Erythroblast (primary cell): ENCODE data around the gene KSR1.

Experiments used
- DNase-seq, 2 experiments: peaks; one replicate each; lab custom pipeline; 2025; lab: John Stamatoyannopoulos, UW
- GATA1 ChIP-seq: IDR thresholded peaks from 2 replicates; pipeline ENCODE4 v1.6.1; 2011; ENCODE audit warnings: low read depth, mild to moderate bottlenecking, control low read depth, low read length, moderate library complexity
- POLR2A ChIP-seq: IDR thresholded peaks from 2 replicates; pipeline ENCODE4 v1.6.1; 2011; ENCODE audit warnings: mild to moderate bottlenecking, low read length

The KSR1 gene

GRCh38 chr17:27478901-27479538 is 22.8 kb downstream of the KSR1 start:
- TF ChIP-seq POLR2A = no peak
- TF ChIP-seq GATA1 = no peak
- DNase-seq = no peak

GRCh38 chr17:27479838-27480237 is 23.6 kb downstream of the KSR1 start:
- no peak for DNase-seq

GRCh38 chr17:27480699-27481098 is 24.5 kb downstream of the KSR1 start:
- DNase-seq = no peak
- TF ChIP-seq GATA1 (no peak), POLR2A (no peak)

More at GRCh38 chr17:27479838-27480237, 23.6 kb downstream of the KSR1 start:
- TF ChIP-seq POLR2A = no peak
- TF ChIP-seq GATA1 = no peak

- peak; percentile 14 to 29 for DNase-seq
- TF ChIP-seq POLR2A (no peak), GATA1 (no peak)
These were observed 25.1 kb downstream of the KSR1 start for GRCh38 chr17:27481327-27481726.

GRCh38 chr17:27485125-27485524 is 28.9 kb downstream of the KSR1 start:
- no peak for DNase-seq
- TF ChIP-seq GATA1 (no peak), POLR2A (no peak)

GRCh38 chr17:27485716-27486495 is 29.7 kb downstream of the KSR1 start:
- TF ChIP-seq POLR2A (no peak), GATA1 (no peak)
- DNase-seq = no peak

- TF ChIP-seq GATA1 (no peak), POLR2A (no peak)
- no peak for DNase-seq
These were observed 30.5 kb downstream of the KSR1 start for GRCh38 chr17:27486741-27487140.

GRCh38 chr17:27488231-27488630 is 32.0 kb downstream of the KSR1 start:
- peak in 1 of 2 experiments; percentile 34 for DNase-seq
- TF ChIP-seq GATA1 (no peak), POLR2A (no peak)

GRCh38 chr17:27489045-27489715 is 32.9 kb downstream of the KSR1 start:
- DNase-seq = peak; percentile 45 to 61
- TF ChIP-seq GATA1 = no peak

- DNase-seq = no peak
- TF ChIP-seq POLR2A (no peak), GATA1 (no peak)
These were observed 34.1 kb downstream of the KSR1 start for GRCh38 chr17:27490391-27490790.

- DNase-seq = peak; percentile 92 to 96
- peak; percentile 61 for TF ChIP-seq POLR2A
- no peak for TF ChIP-seq GATA1
These were observed 35.5 kb downstream of the KSR1 start for GRCh38 chr17:27491713-27492190.

GRCh38 chr17:27492470-27492869 is 36.2 kb downstream of the KSR1 start:
- TF ChIP-seq POLR2A (no peak), GATA1 (no peak)
- no peak for DNase-seq

GRCh38 chr17:27493088-27493487 is 36.8 kb downstream of the KSR1 start:
- TF ChIP-seq POLR2A (no peak), GATA1 (no peak)
- DNase-seq = no peak
